GM19455 (cell line): ENCODE data around the gene NMNAT3.
"Not testable (repeated sequence)": the region's sequence is repeated elsewhere in the genome, so short reads cannot be mapped to it uniquely, and the experiment has no call there.

ENCODE experiments used
- ATAC-seq: cut with Tn5 transposase; IDR thresholded peaks from one replicate; pipeline ENCODE4 v1.9.1; 2021; ENCODE audit not compliant: unreplicated experiment

Gene NMNAT3

GRCh38 chr3:139586420-139587017 is 91.3 kb downstream of the NMNAT3 start:
- ATAC-seq, result peak; percentile 88

DNA sequence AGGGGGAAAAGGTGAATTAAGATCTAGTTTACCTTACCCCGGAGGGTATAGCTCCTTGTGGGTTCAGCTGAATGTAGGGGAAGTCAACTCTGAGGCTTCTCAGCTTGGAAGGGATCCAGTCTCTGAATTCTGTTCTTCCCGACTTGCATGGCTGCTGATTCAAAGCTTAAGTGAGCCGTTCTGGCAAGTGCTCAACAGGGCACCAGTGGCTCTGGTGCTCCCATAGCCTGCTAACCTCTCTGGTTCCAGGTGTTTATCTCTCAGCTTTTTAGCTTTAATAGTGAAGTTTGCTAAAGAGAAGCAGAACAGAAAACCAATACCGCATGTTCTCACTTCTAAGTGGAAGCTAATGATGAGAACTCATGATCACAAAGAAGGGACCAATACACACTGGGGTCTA is 92.0 kb downstream of the NMNAT3 start:
- ATAC-seq, result no peak

GRCh38 chr3:139583651-139584050 is 94.1 kb downstream of the NMNAT3 start:
- not testable (repeated sequence) for ATAC-seq

DNA sequence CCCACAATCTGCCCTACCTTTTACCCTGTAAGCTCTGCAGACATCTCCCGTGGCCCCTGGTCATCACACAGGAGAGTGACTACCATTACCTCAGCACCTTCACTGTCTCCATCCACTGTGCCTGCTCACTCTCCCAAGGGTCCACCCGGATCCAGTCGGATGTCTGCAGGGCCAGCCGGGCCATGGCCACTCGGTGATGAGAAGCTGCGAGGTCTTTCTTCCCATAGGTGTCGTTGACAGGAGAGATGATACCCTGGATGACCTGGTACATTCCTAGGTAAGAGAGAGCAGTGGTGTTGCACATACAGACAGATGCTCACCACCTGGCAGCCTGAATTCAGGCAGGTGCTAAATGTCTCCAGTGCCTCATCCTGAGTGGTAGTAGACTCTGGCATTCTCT is 99.0 kb downstream of the NMNAT3 start:
- no peak for ATAC-seq

DNA sequence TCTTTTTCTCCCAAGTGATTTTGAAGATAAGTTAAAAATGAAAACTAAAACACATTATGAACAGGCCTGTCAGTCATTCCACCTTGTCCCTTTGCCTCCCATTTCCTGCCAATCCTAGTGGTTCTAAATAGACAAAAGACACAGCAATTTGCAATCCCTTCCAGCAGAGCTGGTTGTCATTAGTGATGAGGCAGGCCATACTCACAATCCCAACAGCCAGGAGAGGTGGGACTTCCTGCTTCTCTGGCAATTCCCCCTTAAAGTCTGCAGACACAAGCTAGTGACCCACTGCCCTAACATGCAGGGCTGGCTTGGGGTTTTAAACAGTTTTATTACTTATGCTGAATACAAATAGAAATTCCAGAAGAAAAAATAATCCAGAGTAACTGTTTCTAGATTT is 99.9 kb downstream of the NMNAT3 start:
- ATAC-seq, result no peak

DNA sequence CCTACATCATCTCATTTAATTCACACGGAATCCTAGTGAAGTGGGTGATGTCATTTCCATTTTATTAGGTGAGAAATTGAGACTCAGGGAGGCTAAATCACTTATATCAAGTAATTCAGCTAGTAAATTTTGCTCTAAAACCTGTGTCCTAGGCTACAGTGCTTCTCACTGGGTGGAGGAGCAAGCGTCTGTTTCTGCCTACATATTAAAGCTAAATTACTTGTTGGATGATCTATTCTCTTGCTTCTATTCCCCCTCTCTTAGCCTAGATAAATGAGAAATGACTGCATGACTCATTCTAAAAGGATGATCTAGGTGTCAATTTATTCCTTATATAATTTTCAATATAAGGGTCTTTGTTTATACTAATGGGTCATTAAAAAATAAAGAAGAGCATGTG is 100.4 kb downstream of the NMNAT3 start:
- no peak for ATAC-seq

- ATAC-seq, result no peak
Observed at GRCh38 chr3:139574026-139574947, 103.5 kb downstream of the NMNAT3 start.

GRCh38 chr3:139572847-139573672 is 104.7 kb downstream of the NMNAT3 start:
- no peak for ATAC-seq

- ATAC-seq, result no peak
Observed at GRCh38 chr3:139571711-139572110, 106.1 kb downstream of the NMNAT3 start.

- ATAC-seq, result no peak
Observed at GRCh38 chr3:139564294-139564861, 113.4 kb downstream of the NMNAT3 start.

GRCh38 chr3:139561959-139562676 is 115.7 kb downstream of the NMNAT3 start:
- ATAC-seq, result no peak

DNA sequence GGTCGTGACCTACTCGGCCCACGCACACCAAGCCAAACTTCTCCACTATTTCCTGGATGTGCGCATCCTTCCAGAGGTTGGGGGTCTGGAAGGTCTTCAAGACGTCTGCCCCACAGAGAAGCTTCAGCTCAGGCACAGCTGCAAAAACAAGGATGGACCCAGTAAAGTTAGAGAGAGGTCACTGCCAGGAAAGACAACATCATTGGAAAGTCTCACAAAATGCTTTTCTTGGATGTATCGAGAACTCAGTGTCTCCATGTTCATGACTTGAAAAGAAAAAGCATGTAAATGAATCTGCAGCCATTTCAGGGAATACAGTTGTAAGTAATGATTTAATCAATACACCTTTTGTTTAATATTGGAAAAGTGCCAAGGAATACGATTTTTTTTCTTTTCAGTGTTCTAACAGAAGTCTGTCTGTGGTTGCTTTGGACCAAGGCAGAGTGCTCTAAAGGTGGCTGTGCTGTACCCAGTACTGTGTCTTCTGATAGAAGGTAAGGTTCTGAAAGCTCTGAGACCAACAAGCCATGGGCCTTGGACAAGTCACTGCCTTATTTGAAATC is 116.4 kb downstream of the NMNAT3 start:
- ATAC-seq, result no peak

GRCh38 chr3:139560411-139560810 is 117.4 kb downstream of the NMNAT3 start:
- no peak for ATAC-seq

- no peak for ATAC-seq
Observed at GRCh38 chr3:139559541-139559940, 118.2 kb downstream of the NMNAT3 start.

GRCh38 chr3:139558351-139559266 is 119.2 kb downstream of the NMNAT3 start:
- no peak for ATAC-seq

DNA sequence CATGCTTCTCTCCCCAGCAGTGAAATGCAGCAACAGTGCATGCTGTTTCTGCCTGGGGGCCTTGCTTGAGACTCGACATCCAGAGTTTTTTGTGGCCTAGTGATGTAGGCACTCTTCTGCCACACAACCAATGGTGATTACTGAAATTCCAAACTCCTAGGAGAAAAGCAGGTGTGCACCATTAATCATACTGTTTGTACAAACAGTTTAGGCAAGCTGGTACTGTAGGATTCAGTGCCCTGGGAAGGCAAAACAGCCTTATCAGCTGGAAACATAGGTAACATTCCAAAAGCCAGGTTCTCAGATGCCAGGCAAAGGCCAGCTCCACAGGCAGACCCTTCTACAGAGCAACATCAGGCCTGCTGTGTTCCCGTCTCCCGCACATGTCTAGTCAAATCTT is 120.7 kb downstream of the NMNAT3 start:
- ATAC-seq, result no peak

DNA sequence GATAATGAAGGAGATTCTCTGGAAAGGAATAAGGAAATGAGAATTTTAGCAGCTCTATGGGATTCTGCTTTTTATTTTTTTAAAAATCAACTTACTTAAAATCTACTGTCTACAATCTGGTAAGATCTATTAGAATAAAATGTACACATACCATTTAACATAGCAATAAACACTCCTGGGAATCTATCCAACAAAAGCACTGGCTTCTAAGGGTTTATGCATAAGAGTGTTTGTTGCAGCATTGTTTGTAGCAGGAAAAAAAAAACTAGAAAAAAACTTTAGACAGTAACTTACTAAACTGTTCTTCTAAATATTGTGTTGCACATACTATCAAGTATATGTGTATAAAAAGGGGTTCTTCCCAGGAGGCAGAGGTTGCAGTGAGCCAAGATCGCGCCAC is 122.5 kb downstream of the NMNAT3 start:
- no peak for ATAC-seq

DNA sequence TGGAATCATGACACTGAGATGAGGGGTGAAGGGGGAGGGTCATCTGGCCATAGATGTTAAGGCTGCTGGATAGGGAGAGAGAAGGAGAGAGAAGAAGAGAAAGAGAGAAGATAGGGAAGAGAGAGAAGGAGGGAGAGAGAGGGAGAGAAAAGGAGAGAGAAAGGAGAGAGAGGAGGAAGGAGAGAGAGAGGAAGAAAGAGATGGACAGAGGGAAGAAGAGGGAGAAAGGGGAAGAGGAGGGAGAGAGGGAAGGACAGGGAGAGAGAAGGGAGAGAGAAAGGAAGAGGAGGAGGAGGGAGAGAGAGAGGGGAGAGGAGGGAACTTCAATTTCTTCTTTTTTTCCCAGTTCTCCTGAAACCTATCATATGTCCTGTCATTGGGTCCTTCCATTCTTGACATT is 123.1 kb downstream of the NMNAT3 start:
- ATAC-seq, result no peak
